HG03460 (cell line): Measurements from ENCODE around the gene GUCY2F.

Experiments
- ATAC-seq: cut with Tn5 transposase; IDR thresholded peaks from one replicate; pipeline ENCODE4 v1.9.1; 2021; ENCODE audit not compliant: unreplicated experiment

GUCY2F gene

DNA sequence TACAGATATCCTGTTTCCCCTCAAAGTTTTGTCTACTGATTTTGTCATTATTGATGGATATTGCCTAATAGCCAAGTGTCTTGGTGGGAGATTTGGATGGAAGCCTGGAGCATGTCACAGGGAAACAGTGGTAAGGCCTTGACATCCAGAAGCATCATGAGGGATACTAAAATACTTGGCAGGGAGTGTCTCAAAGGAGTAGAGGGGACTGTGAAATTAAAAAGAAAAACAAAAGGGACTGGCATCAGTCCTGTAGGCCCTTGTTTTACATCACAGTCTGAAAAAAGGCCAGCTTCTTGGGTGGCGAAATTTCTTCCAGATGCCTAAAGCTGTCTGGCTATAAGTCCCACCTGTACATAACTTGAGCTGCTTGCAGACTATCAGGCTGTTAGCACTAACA is 83.8 kb downstream of the GUCY2F start:
- ATAC-seq = no peak

DNA sequence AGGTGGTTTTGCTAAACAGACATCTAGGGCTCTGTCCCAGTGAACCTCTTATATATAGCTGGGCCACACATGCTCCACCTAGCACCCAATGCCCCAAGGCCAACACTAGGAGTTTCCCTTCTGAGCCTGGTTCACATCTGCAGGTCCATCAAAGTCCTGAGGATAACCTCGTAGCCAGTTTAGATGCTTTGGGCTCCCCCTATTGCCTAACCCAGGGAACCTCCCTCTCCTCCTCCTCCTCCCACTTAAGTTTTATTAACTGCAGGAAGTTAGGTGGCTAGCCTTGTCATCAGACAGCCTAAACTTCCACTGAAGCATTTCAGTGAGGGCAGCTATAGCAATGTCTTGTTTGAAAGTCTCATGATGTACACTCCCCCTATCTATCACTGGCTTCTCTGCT is 88.0 kb downstream of the GUCY2F start:
- no peak for ATAC-seq

DNA sequence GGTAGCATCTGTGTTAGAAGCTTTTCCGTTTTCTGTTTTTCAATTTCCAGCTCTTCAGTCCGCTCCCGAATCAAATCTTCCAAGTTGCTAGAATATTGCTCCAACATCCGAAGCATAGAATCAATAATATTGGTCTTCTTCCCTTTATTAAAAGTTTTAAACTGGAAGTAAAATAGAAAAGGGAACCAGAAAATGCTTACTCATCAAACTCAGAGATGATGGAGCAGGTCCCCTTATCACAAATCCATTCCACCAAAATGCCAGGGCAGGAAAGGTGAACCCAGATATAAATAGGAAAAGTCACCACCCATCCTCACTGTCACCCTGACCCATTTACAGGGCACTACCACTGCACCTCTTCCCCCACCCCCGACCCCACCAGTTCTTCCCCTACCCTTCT is 89.0 kb downstream of the GUCY2F start:
- no peak for ATAC-seq

DNA sequence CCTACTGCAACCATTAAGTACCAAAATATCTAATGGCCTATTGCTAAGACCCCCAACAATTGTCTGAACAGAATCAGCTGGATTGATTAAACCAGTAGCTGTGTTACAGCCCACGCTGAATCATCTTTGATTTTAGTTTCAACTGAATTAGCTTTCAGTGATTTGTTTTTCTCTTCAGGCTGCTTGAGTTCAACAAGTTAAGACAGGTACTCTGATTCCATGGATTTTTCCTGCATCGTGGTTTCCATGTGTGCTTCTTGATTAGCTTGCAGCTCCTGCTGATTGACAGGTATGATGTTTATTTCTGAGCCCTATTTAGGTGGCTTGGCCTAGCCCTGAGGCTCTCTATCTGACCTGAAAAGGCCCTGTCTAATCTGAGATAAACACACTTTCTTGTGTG is 91.3 kb downstream of the GUCY2F start:
- ATAC-seq = no peak

DNA sequence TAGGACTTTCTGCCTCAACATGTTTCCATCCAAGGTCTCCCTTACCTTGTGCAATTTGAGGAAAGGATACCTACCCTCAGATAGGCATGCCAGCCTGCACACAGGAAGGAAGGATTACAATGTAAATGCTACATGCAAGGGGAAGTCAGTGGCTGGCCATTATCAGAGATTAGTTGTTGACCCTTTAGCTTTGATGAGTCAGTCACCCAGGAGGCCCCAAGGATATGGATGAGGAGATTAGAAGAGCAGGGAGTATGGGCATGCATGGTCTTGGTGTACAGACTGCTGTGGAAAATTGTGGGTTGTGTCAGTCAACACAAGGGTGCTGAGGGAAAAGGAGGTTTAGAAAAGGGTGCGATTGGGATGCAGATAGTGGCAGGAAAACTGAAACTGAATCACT is 92.0 kb downstream of the GUCY2F start:
- no peak for ATAC-seq

DNA sequence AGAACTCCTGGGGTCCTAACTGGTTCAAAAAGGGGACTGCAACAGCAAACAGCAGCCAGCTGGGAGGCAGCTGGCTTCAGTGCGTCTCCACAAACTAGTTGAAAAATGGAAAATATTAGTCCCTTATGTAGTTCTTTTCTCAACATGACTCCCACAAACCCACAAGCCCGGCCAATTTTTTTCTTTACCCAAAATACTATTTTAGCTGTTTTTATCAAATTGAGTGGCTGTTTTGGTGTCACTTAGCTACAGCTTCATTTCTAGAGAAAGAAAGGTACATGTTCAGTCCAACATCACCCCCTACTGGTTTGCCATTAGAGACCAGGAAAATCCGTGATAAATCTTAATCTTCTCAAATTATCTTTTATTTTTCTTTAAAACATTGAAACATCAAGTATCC is 97.2 kb downstream of the GUCY2F start:
- ATAC-seq = no peak

DNA sequence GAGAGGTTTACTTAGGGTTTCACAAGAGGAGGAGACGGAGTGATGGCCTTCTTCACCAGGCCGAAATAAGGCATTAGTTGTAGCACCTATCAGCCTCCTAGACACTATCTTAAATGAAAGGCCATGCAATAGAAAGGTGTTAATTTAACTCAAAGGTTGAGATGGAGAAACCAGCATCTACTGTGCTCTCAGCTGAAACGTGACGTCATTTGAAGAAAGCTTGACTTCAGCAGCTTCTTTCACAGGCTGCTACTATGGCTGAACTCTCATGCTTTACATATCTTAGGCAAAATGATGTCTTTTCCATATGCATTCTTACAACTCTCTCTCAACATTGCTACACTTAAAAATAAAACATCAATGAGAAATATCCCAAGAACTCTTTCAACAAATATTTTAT is 99.6 kb downstream of the GUCY2F start:
- ATAC-seq = no peak

DNA sequence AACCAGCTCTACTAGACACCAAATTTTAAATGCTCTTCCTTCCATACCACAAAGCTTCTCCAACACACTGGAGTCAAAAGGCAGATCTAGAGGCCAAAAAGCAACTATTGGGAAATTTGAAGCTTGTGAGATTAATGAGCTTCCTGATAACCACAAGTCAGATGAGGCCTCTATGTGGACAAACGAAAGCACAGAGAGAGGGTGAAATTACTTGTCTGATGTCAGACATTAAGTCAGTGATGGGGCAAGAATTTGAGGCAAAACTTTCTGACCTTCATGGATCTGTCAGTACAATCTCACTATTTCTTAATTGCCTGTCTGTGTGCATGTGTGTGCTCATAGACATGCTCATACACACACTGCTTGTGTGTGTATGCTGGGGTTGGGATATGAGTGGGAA is 103.6 kb downstream of the GUCY2F start:
- ATAC-seq = no peak

DNA sequence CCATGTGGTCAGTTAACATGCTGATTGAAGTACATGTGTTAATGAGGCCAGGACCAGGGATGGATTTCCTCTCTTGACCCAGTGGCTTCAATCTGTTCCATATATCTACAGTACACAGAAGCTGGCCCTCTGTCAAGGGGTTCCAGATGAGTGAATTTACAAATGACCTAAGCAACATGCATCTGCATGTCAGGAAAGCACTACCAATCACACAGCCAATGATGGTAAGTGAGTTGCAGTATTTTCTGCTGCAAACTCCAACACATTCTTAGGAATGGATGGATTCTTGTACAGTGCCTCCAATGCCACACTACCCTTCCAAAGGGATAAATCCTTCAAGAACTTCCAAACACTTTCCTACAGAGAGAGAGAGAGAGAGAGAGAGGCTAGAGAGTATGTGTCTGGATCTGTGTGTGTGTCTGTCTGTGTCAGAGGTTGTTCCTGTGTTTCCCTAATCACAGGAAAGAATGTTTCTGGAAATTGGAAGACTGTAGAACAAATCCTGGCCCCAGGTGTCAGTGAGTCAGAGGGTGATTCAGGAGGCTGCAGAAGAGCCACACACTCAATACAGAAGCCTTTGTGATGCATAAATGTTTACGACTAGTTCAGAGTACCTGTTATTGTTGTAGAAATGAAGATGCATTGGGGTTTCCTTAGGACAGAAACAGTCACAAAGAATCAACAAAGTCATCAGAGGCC is 107.5 kb downstream of the GUCY2F start:
- ATAC-seq = no peak

DNA sequence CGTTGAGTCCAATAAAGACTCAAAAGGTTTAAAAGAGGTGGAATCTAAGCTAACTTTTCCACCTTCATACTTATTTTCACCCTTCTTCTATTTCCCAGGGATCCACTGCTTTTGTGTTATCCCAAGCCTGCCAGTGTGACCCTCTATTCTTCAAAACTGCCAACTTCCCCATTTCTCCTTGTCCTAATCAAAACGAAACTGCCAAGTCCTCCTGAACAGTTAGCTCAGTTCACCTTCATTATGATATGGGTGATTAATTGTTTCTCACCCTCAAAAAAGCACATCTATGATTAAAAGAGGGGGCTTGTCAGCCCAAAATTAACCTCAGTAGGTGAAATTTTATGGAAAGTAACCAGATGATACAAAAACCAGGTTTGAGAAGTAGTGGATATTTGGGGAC is 108.4 kb downstream of the GUCY2F start:
- no peak for ATAC-seq

DNA sequence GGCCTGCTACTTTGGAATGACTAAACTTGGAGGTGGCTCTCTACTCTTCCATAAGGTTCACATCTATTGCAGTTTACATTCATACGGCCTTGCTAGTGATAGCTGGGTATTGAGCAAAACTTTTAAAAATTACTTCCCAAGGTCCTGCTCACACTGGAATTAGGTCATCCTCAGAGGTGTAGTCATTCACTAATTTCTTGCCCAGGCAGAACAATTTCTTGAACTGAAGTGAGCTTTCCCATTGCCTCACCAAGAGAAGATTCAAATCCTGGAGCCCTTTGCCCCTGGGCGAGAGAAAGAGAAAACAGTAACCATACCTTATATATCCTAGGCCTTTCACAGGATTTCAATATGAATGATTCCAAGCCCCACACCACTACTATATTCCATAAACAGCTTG is 109.2 kb downstream of the GUCY2F start:
- no peak for ATAC-seq

DNA sequence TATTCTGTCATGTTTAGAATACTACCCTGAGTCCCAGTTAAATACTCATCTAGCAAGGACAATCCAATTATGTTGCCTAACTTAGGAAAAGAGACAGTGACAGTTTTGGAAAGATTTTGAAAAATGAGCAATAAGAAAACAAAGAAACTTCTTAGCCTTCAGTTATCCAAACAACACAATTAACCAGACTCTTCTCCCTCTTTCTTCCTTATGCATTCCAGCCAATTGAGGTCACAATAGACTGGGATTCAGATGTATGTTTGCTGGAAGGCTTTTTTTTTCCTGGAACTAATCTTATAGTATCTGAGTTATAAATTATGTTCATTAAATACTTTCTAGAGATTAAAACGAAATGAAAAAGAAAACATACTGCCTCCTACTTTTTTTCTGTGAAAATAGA is 109.6 kb downstream of the GUCY2F start:
- ATAC-seq = no peak

DNA sequence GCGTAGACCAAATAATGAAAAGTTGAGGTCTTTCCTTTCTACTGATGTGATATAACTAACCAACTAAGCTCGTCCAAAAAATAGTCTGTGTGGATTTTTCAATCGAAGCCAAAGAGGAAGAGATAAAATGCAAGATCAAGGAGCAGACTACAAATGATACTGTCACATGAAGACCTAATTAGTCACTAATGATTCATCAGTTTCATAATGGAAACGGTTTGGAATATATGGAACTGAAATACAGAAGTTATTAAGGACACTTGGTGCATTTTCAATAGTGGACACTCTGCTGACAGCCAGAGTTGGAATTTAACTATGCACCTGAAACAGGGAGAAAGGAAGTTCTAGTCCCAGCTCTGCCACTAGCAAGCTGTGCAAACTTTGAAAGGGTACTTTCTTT is 119.8 kb downstream of the GUCY2F start:
- no peak for ATAC-seq

DNA sequence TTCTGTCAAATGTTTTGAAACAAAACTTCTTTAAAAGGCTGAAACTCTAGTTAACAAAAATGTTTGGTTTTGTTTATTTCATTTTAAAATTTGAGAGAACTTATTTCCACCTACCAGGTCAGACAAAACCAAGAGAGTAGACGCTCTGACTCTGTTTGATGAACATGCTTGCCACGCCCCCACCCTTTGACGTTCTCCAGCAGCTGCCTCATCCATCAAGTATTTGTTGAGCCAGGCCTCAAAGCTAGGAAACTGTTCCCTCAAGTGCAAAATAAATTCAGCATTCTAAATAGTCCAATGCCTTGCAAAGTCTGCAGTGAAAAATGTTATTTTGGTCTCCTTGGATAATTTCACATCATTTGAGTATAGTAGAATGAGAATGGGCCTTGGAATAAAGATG is 121.6 kb downstream of the GUCY2F start:
- ATAC-seq = no peak

DNA sequence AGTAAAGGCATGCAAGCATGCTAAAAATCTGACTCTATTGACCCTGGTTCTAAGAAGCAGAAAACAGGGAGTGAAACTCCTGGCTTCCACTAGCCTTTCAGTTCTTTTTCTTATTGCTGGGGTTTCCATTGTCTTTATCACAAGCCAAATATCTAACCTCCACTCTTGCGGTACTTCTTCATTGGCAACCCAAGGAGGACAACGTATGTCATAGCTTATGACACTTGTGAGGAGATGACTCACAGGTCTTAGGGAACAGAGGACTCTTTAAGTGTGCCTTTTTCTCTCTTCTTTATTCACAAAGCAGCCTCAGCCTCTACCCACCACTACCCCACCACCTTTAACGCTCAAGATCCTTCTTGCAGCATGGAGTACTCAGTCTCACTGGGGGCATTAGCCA is 124.2 kb downstream of the GUCY2F start:
- ATAC-seq = no peak

DNA sequence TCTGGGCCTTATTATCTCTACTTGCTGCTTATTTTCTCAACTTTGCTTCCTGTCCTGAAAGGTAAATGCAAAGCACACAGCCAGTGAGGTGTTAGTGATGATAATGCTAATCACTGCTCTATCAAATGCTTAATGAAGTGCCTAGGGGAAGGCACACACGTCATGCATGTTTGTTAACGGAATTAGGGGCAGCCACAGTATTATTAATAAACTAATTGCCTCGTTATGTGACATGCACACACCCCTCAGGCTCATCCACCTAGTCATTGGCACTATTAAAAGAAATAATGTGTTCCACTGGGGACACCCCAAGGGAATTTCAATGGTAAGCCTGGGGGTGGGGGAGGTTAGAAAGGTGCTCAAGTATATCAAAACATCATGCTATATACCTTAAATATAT is 125.2 kb downstream of the GUCY2F start:
- no peak for ATAC-seq

DNA sequence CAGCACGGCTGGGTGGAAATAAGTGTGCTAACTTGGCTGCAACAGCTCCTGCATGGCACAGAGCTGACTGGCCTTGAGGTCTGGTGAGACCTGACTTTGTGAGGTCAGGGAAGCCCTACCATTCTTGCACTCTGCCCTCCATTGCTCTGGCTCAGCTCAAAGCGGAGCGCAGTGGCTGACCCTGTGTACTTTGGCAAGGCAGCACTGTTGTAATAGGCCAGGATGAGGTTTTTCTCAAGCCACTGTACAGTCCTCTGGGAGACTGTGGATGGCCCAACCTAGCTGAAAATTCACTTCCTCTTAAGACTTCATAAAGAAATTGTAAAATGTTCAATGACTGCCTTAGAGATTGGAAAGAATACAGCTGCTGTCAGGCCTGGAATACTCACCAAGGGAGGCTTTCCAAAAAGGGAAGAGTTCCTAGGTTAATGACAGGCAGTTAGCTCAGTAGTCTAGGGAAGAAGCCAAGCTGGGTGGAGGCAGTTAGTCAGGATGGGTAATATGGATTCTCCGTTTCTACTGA is 129.8 kb downstream of the GUCY2F start:
- ATAC-seq = no peak

DNA sequence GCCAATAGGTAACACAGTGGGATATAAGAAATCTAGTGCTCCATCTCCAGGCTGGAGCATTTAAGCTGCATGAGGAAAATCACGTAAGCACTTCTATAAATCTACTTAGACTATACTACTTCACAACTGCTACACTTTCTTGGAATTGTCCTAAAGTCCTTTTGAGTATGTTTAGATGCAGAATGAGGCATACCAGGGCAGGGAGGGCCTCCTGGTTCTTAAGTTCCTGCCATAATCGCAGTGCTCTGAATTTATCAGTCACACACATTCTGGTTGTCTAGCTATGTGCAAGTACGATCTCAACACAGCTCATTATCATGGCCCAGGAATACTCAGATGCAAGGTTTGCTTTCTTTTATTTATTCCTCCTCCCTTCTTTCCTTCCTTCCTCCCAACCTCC is 130.3 kb downstream of the GUCY2F start:
- ATAC-seq = no peak

DNA sequence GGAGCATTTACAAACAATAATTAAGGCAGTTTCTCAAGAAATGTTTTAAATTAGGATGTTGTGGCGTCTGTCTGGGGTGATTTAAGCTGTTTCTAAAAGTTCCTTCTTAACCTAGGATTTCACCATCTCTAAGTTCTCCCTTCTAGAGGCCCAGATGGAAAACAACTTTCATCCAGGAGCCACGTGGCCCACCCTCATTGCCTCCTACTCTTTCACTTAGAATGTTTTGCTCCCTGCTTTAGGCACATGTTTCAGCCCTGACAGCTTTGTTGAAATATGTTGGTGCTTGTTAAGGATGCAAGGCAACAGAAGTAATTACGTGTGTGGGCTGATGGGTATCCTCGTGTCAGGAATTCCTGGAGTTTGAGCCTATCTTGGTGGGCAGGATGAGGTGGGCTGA is 131.3 kb downstream of the GUCY2F start:
- ATAC-seq = no peak

DNA sequence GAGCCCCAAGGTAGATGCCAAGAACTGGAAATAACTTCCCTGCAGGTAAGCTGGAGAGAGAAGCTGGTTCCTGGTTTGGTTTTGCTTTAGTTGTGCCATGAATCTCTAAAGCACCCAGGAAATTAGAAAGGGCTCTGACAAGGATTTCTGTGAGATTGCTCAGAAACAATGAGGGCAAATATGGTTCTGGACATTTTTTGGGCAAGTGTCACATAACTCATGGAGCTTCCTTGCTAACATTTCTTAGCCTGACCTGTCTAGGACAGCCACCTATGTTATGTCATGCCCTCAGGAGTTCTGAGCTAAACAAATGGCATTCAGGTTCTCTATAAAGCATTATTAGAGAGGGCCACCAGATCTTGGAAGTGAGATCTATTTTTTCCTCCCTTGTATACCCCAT is 131.8 kb downstream of the GUCY2F start:
- no peak for ATAC-seq

DNA sequence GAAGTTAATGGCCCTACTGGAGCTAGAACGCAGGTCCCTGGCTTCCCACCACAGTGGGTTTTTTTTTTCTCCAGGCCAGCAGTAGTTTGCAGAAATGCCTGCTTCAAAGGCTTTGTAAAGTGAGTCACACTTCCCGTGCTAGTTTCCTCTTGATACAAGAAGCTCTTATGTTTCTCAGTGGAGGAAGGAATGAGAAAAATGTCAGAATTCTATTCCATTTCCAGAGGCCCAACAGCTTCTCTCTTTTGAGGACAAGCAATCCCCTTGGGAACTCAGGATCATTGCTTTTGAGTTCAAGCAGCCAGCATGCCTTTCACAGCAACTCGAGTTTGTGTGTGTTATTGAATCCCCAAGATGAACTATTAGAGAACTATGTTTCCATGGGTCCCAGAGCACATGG is 134.3 kb downstream of the GUCY2F start:
- ATAC-seq = no peak

DNA sequence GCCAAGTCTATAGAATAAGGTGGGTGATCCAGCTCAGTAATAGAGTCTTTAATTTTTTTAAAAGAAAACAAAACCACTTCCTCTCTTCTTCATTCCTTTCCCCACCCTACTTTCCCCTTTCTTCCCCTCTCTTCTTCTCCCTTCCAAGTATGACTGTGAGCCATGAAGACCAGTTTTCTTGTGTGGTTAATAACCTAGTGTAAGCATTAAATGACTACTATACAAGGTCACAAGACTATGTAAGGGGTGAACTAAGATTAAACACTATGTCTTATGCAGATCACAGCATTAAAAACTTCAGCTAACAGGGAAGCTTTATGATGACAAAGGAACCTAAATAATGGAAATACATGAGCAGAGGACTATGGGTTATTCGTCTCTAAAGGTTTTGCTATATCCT is 135.4 kb downstream of the GUCY2F start:
- no peak for ATAC-seq

DNA sequence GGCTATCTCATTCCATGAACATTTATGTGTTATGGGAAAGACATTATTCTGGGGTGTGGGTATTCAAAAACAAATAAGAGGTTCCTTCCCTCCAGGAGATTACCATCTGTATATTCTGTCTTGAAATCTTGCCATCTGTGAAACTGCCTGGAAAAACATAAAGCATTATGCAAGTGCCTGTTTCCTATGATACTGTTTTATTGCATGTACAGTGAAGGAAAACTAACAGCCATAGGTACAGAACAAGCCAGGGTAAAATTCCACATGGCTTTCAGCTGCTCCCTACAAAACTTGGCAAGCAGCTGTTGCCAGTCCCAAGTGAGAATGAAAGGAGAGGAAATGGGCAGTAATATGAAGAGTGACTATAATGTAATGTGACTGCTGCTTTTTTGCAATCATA is 136.0 kb downstream of the GUCY2F start:
- no peak for ATAC-seq
